Body of pancreas (tissue), 4 donors: ENCODE results near the gene MAP2K5.

Source experiments
- POLR2A ChIP-seq, 3 donors: fragments of 450-650 bp; IDR thresholded peaks; one replicate each; pipeline ENCODE4 v1.6.1; 2016; ENCODE audit warnings: antibody characterized with exemption in 3 of 3, mild to moderate bottlenecking in 2 of 3
- TF ChIP-seq, protein P1 (sequence below), 7 experiments: fragments of 450-650 bp in 4 of 7; fragments of 200-600 bp in 3 of 7; sonication (generic) in 3 of 7; IDR thresholded peaks; one replicate each; pipeline ENCODE4 v1.5.1; 2016 to 2019; ENCODE audit warnings: antibody characterized with exemption in 7 of 7

DNA sequence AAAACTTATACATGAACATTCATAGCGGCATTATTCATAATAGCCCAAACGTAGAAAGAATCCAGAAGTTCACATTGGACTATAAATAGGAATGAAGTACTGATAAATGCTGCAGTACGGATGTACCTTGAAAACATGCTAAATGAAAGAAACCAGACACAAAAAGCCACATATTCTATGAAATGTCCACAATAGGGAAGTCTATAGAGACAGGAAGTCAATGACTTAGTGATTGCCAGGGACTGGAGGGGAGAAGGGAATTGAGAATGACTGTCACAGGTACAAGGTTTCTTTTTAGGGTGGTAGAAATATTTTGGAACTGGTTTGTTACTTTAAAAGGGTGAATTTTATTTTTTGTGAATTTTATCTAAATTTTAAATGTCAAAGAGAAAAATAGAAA is 211.4 kb downstream of the MAP2K5 start:
- TF ChIP-seq, protein P1, sequence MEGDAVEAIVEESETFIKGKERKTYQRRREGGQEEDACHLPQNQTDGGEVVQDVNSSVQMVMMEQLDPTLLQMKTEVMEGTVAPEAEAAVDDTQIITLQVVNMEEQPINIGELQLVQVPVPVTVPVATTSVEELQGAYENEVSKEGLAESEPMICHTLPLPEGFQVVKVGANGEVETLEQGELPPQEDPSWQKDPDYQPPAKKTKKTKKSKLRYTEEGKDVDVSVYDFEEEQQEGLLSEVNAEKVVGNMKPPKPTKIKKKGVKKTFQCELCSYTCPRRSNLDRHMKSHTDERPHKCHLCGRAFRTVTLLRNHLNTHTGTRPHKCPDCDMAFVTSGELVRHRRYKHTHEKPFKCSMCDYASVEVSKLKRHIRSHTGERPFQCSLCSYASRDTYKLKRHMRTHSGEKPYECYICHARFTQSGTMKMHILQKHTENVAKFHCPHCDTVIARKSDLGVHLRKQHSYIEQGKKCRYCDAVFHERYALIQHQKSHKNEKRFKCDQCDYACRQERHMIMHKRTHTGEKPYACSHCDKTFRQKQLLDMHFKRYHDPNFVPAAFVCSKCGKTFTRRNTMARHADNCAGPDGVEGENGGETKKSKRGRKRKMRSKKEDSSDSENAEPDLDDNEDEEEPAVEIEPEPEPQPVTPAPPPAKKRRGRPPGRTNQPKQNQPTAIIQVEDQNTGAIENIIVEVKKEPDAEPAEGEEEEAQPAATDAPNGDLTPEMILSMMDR (IDR thresholded peaks at IDR 0.05), result no peak
- TF ChIP-seq POLR2A (IDR thresholded peaks at IDR 0.05), result no peak
